ENCODE results near the gene CRTC2. TPM values are rescaled to one million over a fixed set of nuclear protein-coding genes. Genes with fewer than 3 reads are reported as not detected.
A peak's percentile ranks its signal among the peaks of the same experiment; 100 is the strongest.

Gene CRTC2
- total and polyA plus RNA-seq, 2 experiments from 2014 or later, result 10.6 to 20.7 TPM

- Histone ChIP-seq H3K4me3 (peak overlapping the region; percentile 62), H3K4me1 (ENCODE audit: insufficient read depth) (peaks cover 28% of the 10 kb centered on the region), H2AFZ (no peak overlapping the region), H3F3A (replicated peaks; ENCODE audit: low read depth) (peaks cover 27% of the 10 kb centered on the region; the same call in 1 of the 2 replicates), H3K27ac (ENCODE audit: low read depth) (peak overlapping the region; percentile 97), H3K27me3 (ENCODE audit: insufficient read depth) (no peaks in the 10 kb centered on the region), H3K79me2 (replicated peaks; ENCODE audit: insufficient read depth) (peaks cover 26% of the 10 kb centered on the region), H3K9me2 (ENCODE audit: insufficient read depth) (no peaks in the 10 kb centered on the region), H3K4me2 (peak overlapping the region; percentile 76), H4K20me1 (replicated peaks; ENCODE audit: insufficient read depth) (no peaks in the 10 kb centered on the region), H3K36me3 (ENCODE audit: insufficient read depth) (no peaks in the 10 kb centered on the region; the same call in 1 of the 2 replicates)
- TF ChIP-seq EZH2 (IDR thresholded peaks at IDR 0.05; ENCODE audit: low read depth, unreplicated experiment), result no peak
- TF ChIP-seq ZNF114 (CRISPR knock-in tag; IDR thresholded peaks at IDR 0.05), result no peak
- TF ChIP-seq CREB1 (CRISPR knock-in tag; IDR thresholded peaks at IDR 0.05; ENCODE audit: low read depth), result no peak
- TF ChIP-seq ZNF331 (CRISPR knock-in tag; IDR thresholded peaks at IDR 0.05; ENCODE audit: low read depth), result no peak
- no peak for TF ChIP-seq STAT1 (IDR thresholded peaks at IDR 0.05; ENCODE audit: unreplicated experiment)
- TF ChIP-seq ETS1 (IDR thresholded peaks at IDR 0.05), result no peak
- TF ChIP-seq NANOG (IDR thresholded peaks at IDR 0.05; ENCODE audit: borderline replicate concordance), result no peak
- TF ChIP-seq CTCF (conservative IDR thresholded peaks at IDR 0.05; ENCODE audit: low read depth in 2 of 2), result no peak
- no peak for TF ChIP-seq ZNF462 (CRISPR knock-in tag; IDR thresholded peaks at IDR 0.05)
- peak overlapping the region; percentile 81 for H3K4me3 Mint-ChIP-seq
- peaks cover 40% of the 10 kb centered on the region for H3K36me3 Mint-ChIP-seq (ENCODE audit: low read depth)
- peaks cover 4% of the 10 kb centered on the region; the same call in 1 of the 3 replicates for H3K9me3 Mint-ChIP-seq
- H3K27me3 Mint-ChIP-seq (ENCODE audit: insufficient read depth, low read depth, poor library complexity), result peaks cover 18% of the 10 kb centered on the region
- peaks cover 21% of the 10 kb centered on the region for H3K4me1 Mint-ChIP-seq
- DNase-seq (ENCODE audit: low spot score), result no peak
- ATAC-seq, result no peak
- H3K27ac Mint-ChIP-seq, result peak overlapping the region; percentile 97
Observed at GRCh38 chr1:153968408-153968807, 10.0 kb upstream of the CRTC2 start.
